Lower lobe of right lung (tissue), 2 donors: Measurements from ENCODE around the gene UMOD. TPM values are rescaled to one million over a fixed set of nuclear protein-coding genes. Genes with fewer than 3 reads are reported as not detected.
"Not testable (repeated sequence)": the region's sequence is repeated elsewhere in the genome, so short reads cannot be mapped to it uniquely, and the experiment has no call there.

ENCODE experiments used
- ATAC-seq, 2 donors: fragments of 200-7000 bp; cut with Tn5 transposase; one replicate each; pipeline ENCODE4 v1.9.1; 2020 to 2022; ENCODE audit warnings: mild to moderate bottlenecking in 2 of 2, moderate library complexity in 2 of 2
- DNase-seq: peaks from one replicate; pipeline ENCODE4 v3.0.0-alpha.2; 2020
- H3K27ac ChIP-seq: fragments of 200-600 bp; one replicate; pipeline ENCODE4 v1.8.0; 2022
- H3K27me3 ChIP-seq: fragments of 200-600 bp; one replicate; pipeline ENCODE4 v1.8.0; 2022; ENCODE audit warnings: low read depth
- H3K36me3 ChIP-seq: fragments of 200-600 bp; one replicate; pipeline ENCODE4 v1.8.0; 2022; ENCODE audit warnings: mild to moderate bottlenecking
- H3K4me1 ChIP-seq: fragments of 200-600 bp; one replicate; pipeline ENCODE4 v1.8.0; 2022
- H3K4me3 ChIP-seq: fragments of 200-600 bp; one replicate; pipeline ENCODE4 v1.8.0; 2022; ENCODE audit warnings: mild to moderate bottlenecking
- H3K9me3 ChIP-seq: fragments of 200-600 bp; one replicate; pipeline ENCODE4 v1.8.0; 2022
- intact Hi-C: fragments of 100-400 bp; cut with DNase I; formaldehyde crosslinking; loops from one replicate; pipeline ENCODE4 v1.11.0; 2022
- total RNA-seq: library from RNA; stranded (reverse); fragmentation: NEBNext Ultra II Directional; extraction: Animal tissue kit (Norgen Biotek cat#: 25700); gene quantifications from one replicate; pipeline ENCODE4 v1.2.1, GENCODE V29; 2021
- TF ChIP-seq, protein P1 (sequence below): fragments of 200-600 bp; IDR thresholded peaks from one replicate; pipeline ENCODE4 v1.8.0; 2022; ENCODE audit warnings: antibody characterized with exemption, mild to moderate bottlenecking
- donor health status: DM: no; HTN: yes; CAD: no; lungs with severe emphysema.

The UMOD gene
- total RNA-seq, 1 donor from 2014 or later = not detected

DNA sequence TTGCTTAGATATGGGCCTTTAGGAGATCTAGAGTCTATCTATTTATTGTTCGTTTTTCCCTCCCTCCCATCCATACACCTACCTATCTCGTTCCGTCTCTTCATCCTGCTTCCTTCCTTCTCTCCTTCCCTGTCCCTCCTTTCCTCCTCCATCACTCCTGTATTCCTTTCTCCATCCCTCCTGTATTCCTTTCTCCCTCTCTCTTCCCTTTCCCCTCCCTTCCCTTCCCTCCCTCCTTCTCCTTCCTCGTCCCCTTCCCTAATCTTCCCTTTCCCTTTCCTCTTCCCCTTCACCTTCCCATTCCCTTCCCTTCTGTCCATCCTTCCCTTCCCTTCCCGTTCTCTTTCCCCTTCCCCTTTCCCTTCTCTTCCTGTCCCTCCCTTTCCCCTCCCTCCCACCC lies 35.8 kb downstream of the UMOD start:
- no peak overlapping the region for H3K4me3 ChIP-seq
- ATAC-seq (no peak), DNase-seq (no peak)
- no peak overlapping the region for H3K27ac ChIP-seq
- no peaks in the 10 kb centered on the region for H3K4me1 ChIP-seq
- TF ChIP-seq, protein P1, sequence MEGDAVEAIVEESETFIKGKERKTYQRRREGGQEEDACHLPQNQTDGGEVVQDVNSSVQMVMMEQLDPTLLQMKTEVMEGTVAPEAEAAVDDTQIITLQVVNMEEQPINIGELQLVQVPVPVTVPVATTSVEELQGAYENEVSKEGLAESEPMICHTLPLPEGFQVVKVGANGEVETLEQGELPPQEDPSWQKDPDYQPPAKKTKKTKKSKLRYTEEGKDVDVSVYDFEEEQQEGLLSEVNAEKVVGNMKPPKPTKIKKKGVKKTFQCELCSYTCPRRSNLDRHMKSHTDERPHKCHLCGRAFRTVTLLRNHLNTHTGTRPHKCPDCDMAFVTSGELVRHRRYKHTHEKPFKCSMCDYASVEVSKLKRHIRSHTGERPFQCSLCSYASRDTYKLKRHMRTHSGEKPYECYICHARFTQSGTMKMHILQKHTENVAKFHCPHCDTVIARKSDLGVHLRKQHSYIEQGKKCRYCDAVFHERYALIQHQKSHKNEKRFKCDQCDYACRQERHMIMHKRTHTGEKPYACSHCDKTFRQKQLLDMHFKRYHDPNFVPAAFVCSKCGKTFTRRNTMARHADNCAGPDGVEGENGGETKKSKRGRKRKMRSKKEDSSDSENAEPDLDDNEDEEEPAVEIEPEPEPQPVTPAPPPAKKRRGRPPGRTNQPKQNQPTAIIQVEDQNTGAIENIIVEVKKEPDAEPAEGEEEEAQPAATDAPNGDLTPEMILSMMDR = no peak
- H3K9me3 ChIP-seq = no peaks in the 10 kb centered on the region
- no peaks in the 10 kb centered on the region for H3K36me3 ChIP-seq
- no peaks in the 10 kb centered on the region for H3K27me3 ChIP-seq
- intact Hi-C loops = no loop called here

DNA sequence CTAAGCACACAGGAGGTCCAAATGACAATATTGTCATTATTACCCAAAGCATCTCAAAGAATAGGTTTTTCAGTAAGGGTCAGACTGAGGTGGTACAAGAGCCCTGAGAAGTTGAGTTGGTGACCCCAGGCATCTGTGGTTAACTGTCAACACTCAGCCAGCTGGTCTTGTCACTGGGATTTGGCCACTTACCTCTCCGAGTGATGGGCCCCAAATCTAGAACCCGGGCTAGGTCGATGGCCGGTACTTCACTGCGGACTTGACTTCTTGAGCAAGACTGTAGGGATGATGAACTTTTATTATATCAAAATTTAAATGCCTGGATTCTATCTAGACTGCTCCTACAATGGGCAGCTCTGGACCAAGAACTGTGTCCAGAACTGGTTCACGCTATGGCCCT lies 36.8 kb downstream of the UMOD start:
- ATAC-seq = no peak
- H3K36me3 ChIP-seq = no peaks in the 10 kb centered on the region
- TF ChIP-seq, protein P1 = no peak
- H3K4me3 ChIP-seq = no peak overlapping the region
- no peaks in the 10 kb centered on the region for H3K4me1 ChIP-seq
- H3K9me3 ChIP-seq = no peaks in the 10 kb centered on the region
- intact Hi-C loops = no loop called here
- H3K27ac ChIP-seq = no peak overlapping the region
- DNase-seq = no peak
- no peaks in the 10 kb centered on the region for H3K27me3 ChIP-seq

DNA sequence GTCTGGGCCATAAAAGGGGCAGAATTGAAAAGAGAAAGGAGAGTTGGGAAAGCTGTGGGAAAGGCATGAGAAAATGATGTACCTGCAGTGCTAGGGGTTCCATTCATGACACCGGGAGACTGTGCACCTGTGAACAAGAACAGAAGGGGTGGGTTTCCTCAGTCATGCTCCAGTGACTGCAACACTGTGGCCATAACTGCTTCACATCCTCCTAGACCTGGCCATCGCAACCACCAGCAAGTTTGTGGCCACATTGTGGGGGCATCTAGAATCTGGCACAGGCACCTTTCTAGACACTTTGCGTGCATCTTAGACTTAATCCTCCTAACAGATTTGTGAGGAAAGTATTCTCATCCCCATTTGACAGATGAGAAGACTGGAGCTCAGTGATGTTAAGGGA lies 37.9 kb downstream of the UMOD start:
- H3K27ac ChIP-seq = no peak overlapping the region
- H3K4me1 ChIP-seq = no peaks in the 10 kb centered on the region
- H3K9me3 ChIP-seq = no peaks in the 10 kb centered on the region
- no peak overlapping the region for H3K4me3 ChIP-seq
- H3K27me3 ChIP-seq = no peaks in the 10 kb centered on the region
- ATAC-seq (no peak), DNase-seq (no peak)
- intact Hi-C loops = no loop called here
- H3K36me3 ChIP-seq = no peaks in the 10 kb centered on the region
- TF ChIP-seq, protein P1 = no peak

DNA sequence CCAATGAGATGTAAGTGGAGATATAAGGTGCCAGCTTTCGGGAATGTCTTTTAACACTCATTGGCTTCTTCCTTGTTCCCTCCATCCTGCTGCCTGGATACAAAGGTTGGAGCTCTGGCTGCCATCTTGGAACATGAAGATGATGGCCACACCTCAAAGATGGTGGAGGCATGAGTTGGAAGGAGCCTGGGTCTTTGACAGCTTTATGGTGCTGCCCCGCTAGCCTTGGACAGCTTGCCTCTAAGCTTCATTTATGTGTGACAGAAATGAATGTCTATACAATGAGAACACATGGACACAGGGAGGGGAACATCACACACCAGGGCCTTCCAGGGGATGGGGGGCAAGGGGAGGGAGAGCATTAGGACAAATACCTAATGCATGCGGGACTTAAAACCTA lies 38.8 kb downstream of the UMOD start:
- intact Hi-C loops = no loop called here
- H3K36me3 ChIP-seq = no peaks in the 10 kb centered on the region
- no peak for DNase-seq

DNA sequence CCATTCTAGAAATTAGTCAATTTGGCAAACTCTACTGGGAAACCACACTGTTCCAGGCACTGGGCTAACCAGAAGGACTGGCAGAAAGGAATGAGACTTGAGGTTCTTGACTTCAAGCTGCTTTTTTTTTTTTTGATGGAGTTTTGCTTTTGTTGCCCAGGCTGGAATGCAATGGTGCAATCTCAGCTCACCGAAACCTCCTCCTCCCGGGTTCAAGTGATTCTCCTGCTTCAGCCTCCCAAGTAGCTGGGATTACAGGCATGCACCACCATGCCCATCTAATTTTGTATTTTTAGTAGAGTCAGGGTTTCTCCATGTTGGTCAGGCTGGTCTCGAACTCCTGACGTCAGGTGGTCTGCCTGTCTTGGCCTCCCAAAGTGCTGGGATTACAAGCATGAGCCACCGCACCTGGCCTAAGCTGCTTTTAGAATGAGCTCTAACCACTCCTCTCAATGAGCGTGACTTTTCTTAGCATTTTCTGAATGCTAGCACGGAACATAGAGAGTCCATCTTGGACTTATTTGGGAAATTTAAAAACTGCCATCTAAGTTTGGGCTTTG lies 39.9 kb downstream of the UMOD start:
- intact Hi-C loops, H3K36me3 ChIP-seq, H3K9me3 ChIP-seq, H3K27me3 ChIP-seq, ATAC-seq, DNase-seq, H3K27ac ChIP-seq, H3K4me1 ChIP-seq, H3K4me3 ChIP-seq: not testable (repeated sequence)

More for the DNA sequence above, 38.8 kb downstream of the UMOD start:
- TF ChIP-seq, protein P1 = no peak
- H3K4me1 ChIP-seq = no peaks in the 10 kb centered on the region
- no peak overlapping the region for H3K27ac ChIP-seq
- H3K9me3 ChIP-seq = no peaks in the 10 kb centered on the region
- no peak for ATAC-seq
- H3K27me3 ChIP-seq = no peaks in the 10 kb centered on the region
- no peak overlapping the region for H3K4me3 ChIP-seq

DNA sequence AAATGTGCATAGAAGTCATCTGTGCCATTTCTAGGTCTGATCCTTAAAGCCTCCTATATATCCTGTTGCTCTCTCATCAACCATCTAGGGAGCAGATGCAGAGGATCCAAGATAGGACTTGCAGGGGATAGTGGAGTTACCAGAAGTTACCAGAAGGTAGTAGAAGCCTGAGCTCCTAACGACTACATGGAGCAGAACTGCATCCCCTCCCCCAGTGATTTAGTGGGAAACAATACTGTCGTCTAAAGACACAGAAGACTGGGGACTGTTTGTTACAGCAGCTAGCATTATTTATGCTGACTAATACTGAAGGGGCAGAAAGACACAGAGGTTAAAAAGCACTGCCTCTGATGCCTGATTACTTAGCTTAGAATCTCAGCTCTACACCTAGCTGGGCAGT lies 41.0 kb downstream of the UMOD start:
- Histone ChIP-seq H3K4me1 (no peaks in the 10 kb centered on the region), H3K36me3 (no peaks in the 10 kb centered on the region), H3K27me3 (peaks cover 5% of the 10 kb centered on the region), H3K27ac (no peak overlapping the region), H3K9me3 (no peaks in the 10 kb centered on the region), H3K4me3 (no peak overlapping the region)
- no peak for DNase-seq
- intact Hi-C loops = no loop called here
- no peak for ATAC-seq
- TF ChIP-seq, protein P1 = no peak
